Activated CD4-positive, alpha-beta memory T cell treated with anti-CD3 and anti-CD28 coated beads, Interleukin-2, amount 10 ng/mL, durations not matched to agents 7 days and 5 days (primary cell): ENCODE data around the gene OPN1MW. TPM values are rescaled to one million over a fixed set of nuclear protein-coding genes. Genes with fewer than 3 reads are reported as not detected.
A peak's percentile ranks its signal among the peaks of the same experiment; 100 is the strongest.
"Not testable (repeated sequence)": the region's sequence is repeated elsewhere in the genome, so short reads cannot be mapped to it uniquely, and the experiment has no call there.

Experiments used
- CTCF ChIA-PET: fragments of 350-600 bp; sonication (Branson Sonifier 250); formaldehyde crosslinking; loops from one replicate; lab custom pipeline; 2021; ENCODE audit warnings: antibody characterized with exemption, inconsistent platforms; lab: Charles Lee
- POLR2A ChIA-PET: fragments of 350-600 bp; sonication (Branson Sonifier 250); formaldehyde crosslinking; loops from one replicate; lab custom pipeline; 2021; ENCODE audit warnings: antibody characterized with exemption; lab: Charles Lee
- DNase-seq: peaks from one replicate; pipeline ENCODE4 v3.0.0-alpha.2; 2020
- H3K27ac Mint-ChIP-seq: one replicate; pipeline ENCODE4 v1.8.0; 2021; ENCODE audit warnings: mild to moderate bottlenecking, mixed read lengths
- H3K27me3 Mint-ChIP-seq: one replicate; pipeline ENCODE4 v1.8.0; 2021; ENCODE audit warnings: mixed read lengths
- H3K36me3 Mint-ChIP-seq: one replicate; pipeline ENCODE4 v1.8.0; 2021; ENCODE audit warnings: low read depth, mixed read lengths
- H3K4me1 Mint-ChIP-seq: one replicate; pipeline ENCODE4 v1.8.0; 2021; ENCODE audit warnings: mixed read lengths
- H3K4me3 Mint-ChIP-seq: one replicate; pipeline ENCODE4 v1.8.0; 2021; ENCODE audit warnings: mild to moderate bottlenecking, mixed read lengths
- H3K9me3 Mint-ChIP-seq: one replicate; pipeline ENCODE4 v1.8.0; 2021; ENCODE audit warnings: mixed read lengths
- total RNA-seq, 2 experiments: library from RNA; stranded (reverse); gene quantifications; one replicate each; pipeline ENCODE4 v1.2.3, GENCODE V29; 2021

The OPN1MW gene
- not detected for total RNA-seq

GRCh38 chrX:154182296-154182695 is at the start of gene OPN1MW:
TSS of gene OPN1MW (plus strand) at chrX:154182596. CDS start at chrX:154182678, 82 bp downstream.
- CTCF ChIA-PET, H3K27ac Mint-ChIP-seq, DNase-seq: not testable (repeated sequence)

DNA sequence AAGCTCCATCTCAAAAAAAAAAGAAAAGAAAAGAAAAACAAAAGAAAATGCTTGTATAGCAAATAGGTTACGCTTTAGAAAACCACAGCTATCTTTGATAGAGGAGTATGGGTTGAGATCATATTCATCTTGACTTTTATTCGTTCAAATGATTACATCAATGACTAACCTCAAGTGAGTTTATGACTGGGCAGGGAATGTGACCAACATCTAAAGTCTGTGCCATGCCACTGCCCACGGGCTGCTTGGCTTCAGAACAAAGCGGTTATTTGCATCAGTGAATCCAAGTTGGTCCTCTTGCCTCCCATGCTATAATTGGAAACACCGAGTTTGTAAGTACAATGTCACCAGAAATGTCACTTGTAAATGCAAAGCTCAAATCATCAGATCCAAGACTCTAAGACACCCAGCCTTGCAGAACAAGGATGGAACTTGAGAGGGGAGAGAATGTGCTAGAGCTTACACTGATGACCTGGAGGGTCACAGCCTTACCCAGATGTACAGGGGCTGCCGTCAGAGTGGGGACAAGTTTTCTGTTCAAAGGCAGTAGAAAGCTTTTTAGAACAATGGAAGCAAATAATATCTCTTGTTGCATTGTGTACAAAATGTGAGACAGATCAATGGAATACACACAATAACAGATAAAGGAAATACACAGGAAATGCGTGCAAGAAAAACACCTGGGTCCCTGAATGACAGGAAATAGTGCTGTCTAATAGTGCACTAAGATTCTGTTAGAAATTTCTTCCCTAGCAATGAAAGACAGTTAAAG is 46.8 kb upstream of the OPN1MW start:
- ChIA-PET POLR2A (interaction anchor here (1.1 to 2.5 kb wide), 6 partner anchors 12 to 238 kb away, joined by 3 to 17 read pairs (median 4); no protein-coding TSS in a partner anchor), CTCF (interaction anchor here (1.0 to 3.7 kb wide), 6 partner anchors 12 to 173 kb away, joined by 3 to 16 read pairs (median 5); partner anchors contain the start of gene MECP2)
- Mint-ChIP-seq H3K4me3 (peak overlapping the region; percentile 64), H3K36me3 (no peaks in the 10 kb centered on the region), H3K9me3 (no peaks in the 10 kb centered on the region), H3K27ac (peak overlapping the region; percentile 92), H3K4me1 (peaks cover 39% of the 10 kb centered on the region), H3K27me3 (no peaks in the 10 kb centered on the region)
- DNase-seq = no peak

More at GRCh38 chrX:154182296-154182695, at the start of gene OPN1MW:
- H3K4me3 Mint-ChIP-seq, H3K4me1 Mint-ChIP-seq, POLR2A ChIA-PET, H3K36me3 Mint-ChIP-seq, H3K27me3 Mint-ChIP-seq, H3K9me3 Mint-ChIP-seq: not testable (repeated sequence)

- no peaks in the 10 kb centered on the region for H3K9me3 Mint-ChIP-seq
- CTCF ChIA-PET = interaction anchor here (0.6 to 3.7 kb wide), 8 partner anchors 10 to 237 kb away, joined by 3 to 16 read pairs (median 4); partner anchors contain the start of genes FLNA and MECP2
- DNase-seq = peak; percentile 66
- no peaks in the 10 kb centered on the region for H3K27me3 Mint-ChIP-seq
- no peaks in the 10 kb centered on the region for H3K36me3 Mint-ChIP-seq
- H3K4me3 Mint-ChIP-seq = peak overlapping the region; percentile 64
- POLR2A ChIA-PET = interaction anchor here (1.0 to 2.5 kb wide), 3 partner anchors 13 to 171 kb away, joined by 3 to 17 read pairs (median 6); no protein-coding TSS in a partner anchor
- H3K4me1 Mint-ChIP-seq = peaks cover 39% of the 10 kb centered on the region
- peak overlapping the region; percentile 92 for H3K27ac Mint-ChIP-seq
Observed at GRCh38 chrX:154136627-154137161, 45.7 kb upstream of the OPN1MW start.

DNA sequence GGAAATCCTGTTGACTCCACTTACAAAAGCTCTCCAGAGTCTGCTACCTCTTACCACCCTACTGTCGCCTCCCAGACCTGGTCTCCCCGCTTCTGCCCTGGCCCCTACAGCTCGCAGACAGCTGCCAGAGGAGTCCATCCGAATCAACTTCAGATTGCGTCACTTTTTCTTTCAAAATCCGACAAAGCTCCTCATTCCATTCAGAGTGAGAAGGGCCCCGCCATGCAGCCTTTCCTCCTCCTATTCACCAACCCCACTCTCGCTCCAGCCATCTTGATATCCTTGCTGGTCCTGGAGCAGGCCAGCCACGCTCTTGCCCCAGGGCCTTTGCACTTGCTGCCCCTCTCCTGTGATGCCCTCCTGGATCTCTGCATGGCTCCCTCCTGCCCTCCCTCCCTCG is 43.5 kb upstream of the OPN1MW start:
- Mint-ChIP-seq H3K36me3 (no peaks in the 10 kb centered on the region), H3K4me1 (peaks cover 39% of the 10 kb centered on the region), H3K4me3 (no peak overlapping the region), H3K27me3 (no peaks in the 10 kb centered on the region), H3K27ac (no peak overlapping the region), H3K9me3 (no peaks in the 10 kb centered on the region)
- ChIA-PET POLR2A (no interaction called here), CTCF (no interaction called here)
- no peak for DNase-seq

- Mint-ChIP-seq H3K4me3 (no peak overlapping the region), H3K36me3 (no peaks in the 10 kb centered on the region), H3K4me1 (peaks cover 32% of the 10 kb centered on the region), H3K9me3 (no peaks in the 10 kb centered on the region), H3K27me3 (no peaks in the 10 kb centered on the region), H3K27ac (no peak overlapping the region)
- no peak for DNase-seq
- ChIA-PET CTCF (no interaction called here), POLR2A (no interaction called here)
Observed at GRCh38 chrX:154140206-154140605, 42.2 kb upstream of the OPN1MW start.

DNA sequence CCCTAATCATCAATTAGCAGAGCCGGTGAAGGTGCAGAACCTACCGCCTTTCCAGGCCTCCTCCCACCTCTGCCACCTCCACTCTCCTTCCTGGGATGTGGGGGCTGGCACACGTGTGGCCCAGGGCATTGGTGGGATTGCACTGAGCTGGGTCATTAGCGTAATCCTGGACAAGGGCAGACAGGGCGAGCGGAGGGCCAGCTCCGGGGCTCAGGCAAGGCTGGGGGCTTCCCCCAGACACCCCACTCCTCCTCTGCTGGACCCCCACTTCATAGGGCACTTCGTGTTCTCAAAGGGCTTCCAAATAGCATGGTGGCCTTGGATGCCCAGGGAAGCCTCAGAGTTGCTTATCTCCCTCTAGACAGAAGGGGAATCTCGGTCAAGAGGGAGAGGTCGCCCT is 41.7 kb upstream of the OPN1MW start:
- Mint-ChIP-seq H3K27ac (no peak overlapping the region), H3K36me3 (no peaks in the 10 kb centered on the region), H3K4me3 (no peak overlapping the region), H3K4me1 (peaks cover 26% of the 10 kb centered on the region), H3K27me3 (no peaks in the 10 kb centered on the region), H3K9me3 (no peaks in the 10 kb centered on the region)
- no peak for DNase-seq
- CTCF ChIA-PET = no interaction called here
- POLR2A ChIA-PET = no interaction called here

- no peak for DNase-seq
Observed at GRCh38 chrX:154142386-154142785, 40.0 kb upstream of the OPN1MW start.

GRCh38 chrX:154142950-154143745 is 39.2 kb upstream of the OPN1MW start:
- no peaks in the 10 kb centered on the region for H3K9me3 Mint-ChIP-seq
- peaks cover 7% of the 10 kb centered on the region for H3K4me1 Mint-ChIP-seq
- H3K36me3 Mint-ChIP-seq = no peaks in the 10 kb centered on the region
- H3K27me3 Mint-ChIP-seq = no peaks in the 10 kb centered on the region
- POLR2A ChIA-PET = no interaction called here
- no peak overlapping the region for H3K4me3 Mint-ChIP-seq
- H3K27ac Mint-ChIP-seq = no peak overlapping the region
- no peak for DNase-seq
- CTCF ChIA-PET = no interaction called here

More at GRCh38 chrX:154142386-154142785, 40.0 kb upstream of the OPN1MW start:
- H3K27ac Mint-ChIP-seq = no peak overlapping the region
- peaks cover 13% of the 10 kb centered on the region for H3K4me1 Mint-ChIP-seq
- CTCF ChIA-PET = no interaction called here
- POLR2A ChIA-PET = no interaction called here
- H3K9me3 Mint-ChIP-seq = no peaks in the 10 kb centered on the region
- no peak overlapping the region for H3K4me3 Mint-ChIP-seq
- no peaks in the 10 kb centered on the region for H3K27me3 Mint-ChIP-seq
- H3K36me3 Mint-ChIP-seq = no peaks in the 10 kb centered on the region

DNA sequence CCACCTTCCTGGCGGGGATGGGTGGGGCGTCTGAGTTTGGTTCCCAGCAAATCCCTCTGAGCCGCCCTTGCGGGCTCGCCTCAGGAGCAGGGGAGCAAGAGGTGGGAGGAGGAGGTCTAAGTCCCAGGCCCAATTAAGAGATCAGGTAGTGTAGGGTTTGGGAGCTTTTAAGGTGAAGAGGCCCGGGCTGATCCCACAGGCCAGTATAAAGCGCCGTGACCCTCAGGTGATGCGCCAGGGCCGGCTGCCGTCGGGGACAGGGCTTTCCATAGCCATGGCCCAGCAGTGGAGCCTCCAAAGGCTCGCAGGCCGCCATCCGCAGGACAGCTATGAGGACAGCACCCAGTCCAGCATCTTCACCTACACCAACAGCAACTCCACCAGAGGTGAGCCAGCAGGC is 38.4 kb upstream of the OPN1MW start, which contains the start of gene OPN1LW:
Gene OPN1LW, plus strand, starts transcription at position 234 of the 400 bp plus-strand sequence. Its CDS starts 41 bp downstream, at position 275.
- H3K36me3 Mint-ChIP-seq, DNase-seq, H3K4me1 Mint-ChIP-seq, H3K27ac Mint-ChIP-seq, CTCF ChIA-PET, H3K9me3 Mint-ChIP-seq, H3K27me3 Mint-ChIP-seq, H3K4me3 Mint-ChIP-seq, POLR2A ChIA-PET: not testable (repeated sequence)

GRCh38 chrX:154151030-154151429 is 31.4 kb upstream of the OPN1MW start:
- DNase-seq, H3K9me3 Mint-ChIP-seq, H3K4me1 Mint-ChIP-seq, POLR2A ChIA-PET, H3K27ac Mint-ChIP-seq, H3K27me3 Mint-ChIP-seq, H3K4me3 Mint-ChIP-seq, H3K36me3 Mint-ChIP-seq, CTCF ChIA-PET: not testable (repeated sequence)

- H3K27ac Mint-ChIP-seq, H3K4me3 Mint-ChIP-seq, CTCF ChIA-PET, H3K27me3 Mint-ChIP-seq, H3K36me3 Mint-ChIP-seq, DNase-seq, POLR2A ChIA-PET, H3K9me3 Mint-ChIP-seq, H3K4me1 Mint-ChIP-seq: not testable (repeated sequence)
Observed at GRCh38 chrX:154156221-154156620, 26.2 kb upstream of the OPN1MW start.

DNA sequence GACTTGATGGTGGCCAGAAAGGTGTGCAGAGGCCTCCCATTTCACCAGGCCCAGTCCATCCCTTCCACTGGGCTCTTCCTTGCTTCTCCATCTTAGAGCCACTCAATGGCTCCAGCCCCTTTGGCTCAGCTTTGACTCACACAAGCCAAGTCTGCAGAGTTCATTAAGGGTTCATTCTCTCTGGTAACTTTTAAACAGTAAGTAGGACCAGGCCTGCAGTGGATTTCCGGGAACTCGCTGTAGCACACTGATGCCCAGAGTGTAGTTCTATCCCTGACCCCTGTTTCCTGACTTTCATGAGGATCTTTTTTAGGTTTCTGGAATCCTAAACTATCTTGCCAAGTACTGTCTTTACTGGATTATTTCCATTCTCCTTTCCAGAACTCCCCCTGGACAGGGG is 25.2 kb upstream of the OPN1MW start:
- POLR2A ChIA-PET, H3K4me1 Mint-ChIP-seq, H3K4me3 Mint-ChIP-seq, CTCF ChIA-PET, H3K27me3 Mint-ChIP-seq, H3K36me3 Mint-ChIP-seq, DNase-seq, H3K9me3 Mint-ChIP-seq, H3K27ac Mint-ChIP-seq: not testable (repeated sequence)

GRCh38 chrX:154159345-154159744 is 23.1 kb upstream of the OPN1MW start:
- H3K4me1 Mint-ChIP-seq, H3K4me3 Mint-ChIP-seq, H3K27ac Mint-ChIP-seq, H3K27me3 Mint-ChIP-seq, H3K9me3 Mint-ChIP-seq, DNase-seq, POLR2A ChIA-PET, CTCF ChIA-PET, H3K36me3 Mint-ChIP-seq: not testable (repeated sequence)
